HG02798 (cell line): Measurements from ENCODE around the gene NAPSA.
A peak's percentile ranks its signal among the peaks of the same experiment; 100 is the strongest.
"Not testable (repeated sequence)": the region's sequence is repeated elsewhere in the genome, so short reads cannot be mapped to it uniquely, and the experiment has no call there.

Experiments
- ATAC-seq: cut with Tn5 transposase; IDR thresholded peaks from one replicate; pipeline ENCODE4 v1.9.1; 2021; ENCODE audit warnings: mild to moderate bottlenecking; ENCODE audit not compliant: unreplicated experiment, poor library complexity

Gene NAPSA

DNA sequence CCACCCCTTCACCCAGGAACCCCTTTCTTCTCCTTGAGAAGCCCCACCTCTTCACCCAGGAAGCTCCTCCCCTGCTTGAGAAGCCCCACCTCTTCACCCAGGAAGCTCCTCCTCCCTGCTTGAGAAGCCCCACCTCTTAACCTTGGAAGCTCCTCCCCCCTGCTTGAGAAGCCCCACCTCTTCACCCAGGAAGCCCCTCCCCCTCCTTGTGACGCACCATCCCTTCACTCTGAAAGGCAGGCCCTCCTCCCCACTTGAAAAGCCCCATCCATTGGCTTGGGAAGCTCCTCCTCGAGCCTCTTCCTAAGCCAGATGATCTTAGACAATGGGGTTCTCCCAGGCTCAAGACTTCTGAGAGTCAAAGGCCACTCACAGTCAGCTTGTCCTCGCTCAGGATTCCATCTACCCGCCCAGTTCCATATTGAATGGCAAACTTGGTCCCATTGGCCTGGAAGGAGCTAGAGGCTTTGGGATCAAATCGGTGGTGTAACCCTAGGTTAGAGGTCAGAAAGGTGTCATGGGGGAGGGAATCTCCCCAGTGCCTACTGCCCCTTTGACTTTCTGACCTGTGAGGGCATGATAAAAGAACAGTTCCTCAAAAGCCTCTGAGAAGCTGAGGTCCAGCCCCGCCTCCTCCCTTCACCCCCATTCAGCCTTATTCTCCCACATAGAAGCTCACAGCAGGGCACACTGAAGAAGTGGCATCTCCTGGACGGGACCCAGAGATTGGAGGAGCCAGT lies 4.0 kb downstream of the NAPSA start:
- no peak for ATAC-seq

DNA sequence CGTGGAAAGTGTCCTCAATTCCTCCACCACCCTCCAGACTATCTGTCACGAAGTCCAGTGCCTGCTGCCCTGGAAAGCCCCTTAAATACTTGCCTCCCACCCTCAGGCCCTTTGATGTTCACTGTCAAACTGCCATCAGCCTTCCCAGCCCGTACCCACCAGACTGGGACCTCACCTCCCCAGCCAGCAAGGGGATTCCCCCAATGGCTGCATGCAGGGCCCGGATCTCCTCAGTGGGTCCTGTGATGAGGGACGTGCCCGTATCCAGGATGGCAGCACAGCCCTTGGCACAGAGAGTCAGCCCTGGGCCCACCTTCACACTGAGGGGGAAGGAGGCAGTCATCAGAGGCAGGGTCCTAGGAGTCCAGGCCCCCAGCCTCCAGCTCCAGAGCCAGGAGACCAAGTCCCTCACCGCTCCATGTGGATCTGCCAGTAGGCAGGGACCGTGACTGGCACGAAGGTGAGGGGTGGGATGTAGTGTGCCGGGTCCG lies 6.1 kb downstream of the NAPSA start:
- ATAC-seq: no peak

DNA sequence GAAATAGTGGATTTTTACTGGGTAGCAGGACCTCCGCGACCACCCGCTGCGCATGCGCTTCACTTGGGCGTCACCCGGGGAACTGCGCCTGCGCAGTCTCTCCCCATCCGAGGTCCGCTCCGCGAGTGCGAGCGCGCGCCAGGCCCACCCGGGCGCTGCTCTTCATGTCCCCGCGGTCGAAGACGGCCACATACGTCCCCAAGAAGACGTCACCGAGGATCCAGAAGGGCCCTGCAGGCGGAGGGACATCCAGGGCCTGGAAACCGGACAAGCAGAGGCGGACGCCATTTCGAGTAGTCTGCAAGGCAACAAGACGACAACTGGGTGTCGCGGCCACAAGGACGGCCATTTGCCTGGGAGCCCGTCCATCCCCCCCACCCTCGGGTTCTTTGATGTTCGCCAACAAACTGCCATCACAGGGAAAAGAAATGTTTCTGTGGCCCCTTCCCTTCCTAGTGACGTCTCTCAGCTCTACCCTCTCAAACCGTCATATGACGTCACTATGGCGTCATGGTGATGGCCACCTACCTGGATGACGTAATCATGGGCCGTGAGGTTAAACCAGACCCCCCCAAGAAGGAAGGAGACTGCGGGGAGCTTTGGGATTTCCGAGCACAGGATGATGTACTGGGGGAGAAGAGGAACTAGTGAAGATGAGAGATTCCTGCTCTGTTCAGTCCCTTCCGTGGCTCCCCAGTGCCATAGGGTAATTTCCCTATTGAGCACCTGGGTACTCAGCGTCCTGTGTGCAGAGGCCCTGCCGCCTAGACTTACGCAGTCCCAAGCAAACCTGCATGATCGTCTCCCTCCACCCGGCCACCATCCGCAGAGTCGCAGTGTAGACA lies 6.7 kb downstream of the NAPSA start:
- peak; percentile 56 for ATAC-seq

DNA sequence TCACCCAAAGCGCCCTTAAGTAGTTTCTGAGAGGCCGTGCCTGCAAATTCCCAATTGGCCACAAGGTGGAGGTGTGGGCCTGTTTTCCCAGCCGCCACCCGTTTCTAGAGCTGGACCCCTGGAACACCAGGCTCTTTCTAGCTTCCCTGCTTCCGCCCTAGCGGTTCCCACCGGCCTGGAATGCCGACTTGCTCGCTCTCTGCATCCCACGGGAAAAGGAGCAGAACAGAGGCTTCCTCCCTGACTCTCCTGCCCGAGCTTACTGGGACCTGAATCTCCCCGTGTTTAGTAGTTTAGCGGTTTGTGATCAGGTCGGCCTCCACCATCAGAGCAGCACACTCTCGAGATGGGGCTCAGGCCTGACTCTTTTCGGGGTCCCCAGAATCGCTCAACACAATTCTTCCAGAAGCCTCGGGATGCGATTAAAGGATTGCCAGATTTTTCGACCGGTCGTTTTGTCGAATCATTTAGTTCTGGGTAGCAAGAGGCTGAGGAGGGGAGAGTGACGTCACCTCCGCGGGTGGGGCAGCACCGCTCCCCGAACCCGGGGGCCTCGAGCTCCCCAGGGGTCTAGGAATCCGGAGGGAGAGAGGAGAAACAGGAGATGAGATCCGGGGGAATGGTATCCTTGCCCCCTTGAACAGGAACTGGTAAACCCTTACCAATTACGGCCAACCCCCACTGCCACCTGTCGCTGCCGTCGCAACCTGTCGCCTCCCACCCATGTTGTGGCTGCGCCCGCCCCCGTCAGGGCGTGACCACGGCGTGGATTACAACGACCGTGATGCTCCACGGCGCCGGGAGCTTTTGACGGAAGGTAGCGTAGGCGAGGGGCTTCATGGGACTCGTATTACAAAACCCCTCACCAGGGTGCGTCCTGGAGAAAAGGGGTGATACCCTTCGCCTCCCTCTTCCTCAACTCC lies 8.0 kb downstream of the NAPSA start:
- ATAC-seq: peak; percentile 63

DNA sequence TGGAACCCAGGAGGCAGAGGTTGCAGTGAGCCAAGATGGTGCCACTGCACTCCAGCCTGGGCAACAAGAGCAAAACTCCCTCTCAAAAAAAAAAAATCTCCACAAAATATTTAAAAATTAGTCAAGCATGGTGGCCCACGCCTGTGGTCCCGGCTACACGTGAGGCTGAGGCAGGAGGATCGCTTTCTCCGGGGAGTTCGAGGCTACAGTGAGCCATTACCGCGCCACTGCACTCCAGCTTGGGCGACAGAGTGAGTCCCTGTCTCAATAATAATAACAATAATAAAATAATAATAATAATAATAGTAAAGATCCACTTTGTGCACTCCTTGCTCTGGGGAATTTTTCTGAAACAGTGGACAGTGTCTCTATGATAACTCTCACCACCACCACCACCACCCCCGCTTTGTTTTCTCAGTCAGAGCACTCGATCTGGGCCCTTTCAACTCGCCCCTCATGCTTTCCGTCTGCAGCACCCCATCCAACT lies 8.7 kb downstream of the NAPSA start:
- ATAC-seq: no peak

DNA sequence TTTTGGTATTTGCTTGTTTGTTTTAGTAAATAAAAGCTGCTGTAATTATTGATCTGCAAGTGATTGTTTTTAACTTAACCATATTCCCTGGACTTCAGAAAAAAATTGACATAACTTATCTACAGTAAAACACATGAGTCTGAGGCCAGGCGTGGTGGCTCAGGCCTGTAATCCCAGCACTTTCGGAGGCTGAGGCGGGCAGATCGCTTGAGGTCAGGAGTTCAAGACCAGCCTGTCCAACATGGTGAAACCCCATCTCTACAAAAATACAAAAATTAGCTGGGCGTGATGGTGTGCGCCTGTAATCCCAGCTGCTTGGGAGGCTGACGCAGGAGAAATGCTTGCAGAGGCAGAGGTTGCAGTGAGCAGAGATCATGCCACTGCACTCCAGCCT lies 12.0 kb downstream of the NAPSA start:
- not testable (repeated sequence) for ATAC-seq

DNA sequence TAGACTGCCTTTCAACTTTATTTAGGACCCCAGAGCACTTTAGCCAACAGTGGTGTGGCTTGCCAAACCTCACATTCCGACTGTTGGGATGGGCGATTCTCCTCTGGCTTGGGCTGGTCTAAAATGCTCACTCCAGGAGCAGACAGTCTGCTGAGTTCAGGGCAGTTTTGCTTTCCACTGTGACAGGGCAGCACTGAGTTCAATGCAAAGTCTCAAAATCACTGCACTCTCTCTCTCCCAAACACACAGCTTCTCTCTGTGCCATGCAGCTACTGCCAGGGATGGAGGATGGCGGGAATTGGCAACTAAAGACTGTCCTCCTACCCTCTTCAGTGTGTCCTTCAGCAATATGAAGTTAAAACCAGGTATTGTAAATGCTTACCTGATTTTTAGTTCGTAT lies 13.2 kb downstream of the NAPSA start:
- no peak for ATAC-seq

DNA sequence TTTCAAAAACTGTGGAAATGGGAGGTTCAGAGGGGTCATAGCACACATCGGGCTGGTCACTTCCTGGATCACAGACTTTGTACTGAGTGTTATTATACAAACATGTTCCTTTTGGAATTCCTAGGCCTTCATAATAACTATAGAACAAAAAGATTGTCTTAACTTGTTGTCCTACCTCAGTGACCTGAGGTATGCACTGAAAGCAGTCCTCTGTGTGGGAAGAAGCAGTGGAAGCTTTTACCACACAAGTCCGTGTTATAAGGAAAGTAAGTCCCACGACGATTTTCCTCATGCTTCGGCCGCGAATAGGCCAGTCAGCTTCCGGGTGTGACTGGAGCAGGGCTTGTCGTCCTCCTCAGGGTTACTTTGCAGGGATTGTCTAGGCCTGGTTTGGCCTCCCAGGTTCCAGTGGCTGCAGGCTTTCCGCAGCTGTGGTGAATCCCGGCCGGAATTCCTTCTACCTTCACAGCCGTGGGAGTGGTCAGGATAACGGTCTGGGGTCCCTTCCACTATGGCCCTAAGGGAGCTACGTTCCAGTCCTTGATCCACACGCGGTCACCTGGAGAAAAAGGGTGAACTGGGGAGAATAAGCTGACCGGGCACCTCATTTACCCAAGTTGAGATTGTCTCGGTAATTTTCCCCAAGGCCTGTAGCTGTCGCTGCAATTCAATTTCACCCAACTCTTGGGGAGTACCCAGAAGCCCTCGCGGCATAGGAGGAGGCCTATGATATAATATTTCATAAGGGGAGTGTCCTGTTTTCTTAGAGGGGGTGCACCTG lies 16.0 kb downstream of the NAPSA start:
- no peak for ATAC-seq

DNA sequence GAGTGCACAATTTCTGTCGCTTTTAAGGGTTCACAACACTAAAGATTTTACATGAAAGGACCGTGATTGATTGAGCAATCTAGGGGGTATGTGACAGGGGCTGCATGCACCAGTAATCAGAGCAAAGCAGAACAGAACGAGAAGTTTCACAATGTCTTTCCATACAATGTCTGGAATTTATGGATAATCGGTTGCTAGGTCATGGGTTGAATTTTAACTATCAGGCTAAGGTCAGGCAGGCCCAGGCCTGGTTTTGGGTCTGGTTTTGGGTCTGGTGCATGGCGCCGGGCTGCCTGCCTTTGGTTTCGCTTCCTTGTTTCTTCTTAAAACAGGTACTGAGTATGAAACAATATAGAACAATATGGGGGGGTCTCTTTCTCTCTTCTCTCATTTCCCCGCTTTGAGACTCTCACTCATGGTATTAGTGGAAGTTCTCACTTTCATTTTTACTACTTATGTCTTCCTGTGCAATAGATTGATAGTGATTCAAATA lies 18.3 kb downstream of the NAPSA start:
- ATAC-seq: peak; percentile 56

DNA sequence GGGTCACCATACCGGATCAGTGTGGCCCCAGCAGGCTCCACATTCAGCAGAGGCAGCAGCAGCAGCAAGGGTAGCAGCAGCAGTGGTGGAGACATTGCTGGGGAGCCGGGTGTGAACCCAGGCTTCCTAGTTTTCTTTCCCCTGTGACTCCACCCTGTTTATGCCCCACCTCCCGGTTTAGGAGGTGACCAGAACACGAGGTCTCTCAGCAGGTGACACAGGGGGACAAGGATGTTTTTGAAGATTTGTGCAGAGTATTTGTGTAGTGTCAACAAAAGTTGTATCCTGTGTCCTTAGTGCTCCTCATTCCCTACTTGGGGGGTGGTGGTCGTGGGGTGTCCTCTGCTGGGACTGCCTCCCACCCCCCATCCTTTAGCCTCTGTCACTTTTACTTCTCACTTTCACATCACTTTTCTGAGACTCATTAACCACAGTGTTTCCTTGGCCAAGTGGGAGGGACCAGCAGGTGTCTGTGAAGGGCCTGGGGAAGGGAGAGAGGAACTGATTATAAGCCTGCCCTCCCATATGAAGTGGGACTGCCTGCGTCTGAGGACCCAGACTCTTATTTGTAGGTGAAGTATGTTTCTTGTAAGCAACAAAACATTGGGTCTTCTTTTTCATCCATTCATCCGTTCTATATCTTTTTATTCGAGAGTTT lies 20.6 kb downstream of the NAPSA start:
- peak; percentile 41 for ATAC-seq

DNA sequence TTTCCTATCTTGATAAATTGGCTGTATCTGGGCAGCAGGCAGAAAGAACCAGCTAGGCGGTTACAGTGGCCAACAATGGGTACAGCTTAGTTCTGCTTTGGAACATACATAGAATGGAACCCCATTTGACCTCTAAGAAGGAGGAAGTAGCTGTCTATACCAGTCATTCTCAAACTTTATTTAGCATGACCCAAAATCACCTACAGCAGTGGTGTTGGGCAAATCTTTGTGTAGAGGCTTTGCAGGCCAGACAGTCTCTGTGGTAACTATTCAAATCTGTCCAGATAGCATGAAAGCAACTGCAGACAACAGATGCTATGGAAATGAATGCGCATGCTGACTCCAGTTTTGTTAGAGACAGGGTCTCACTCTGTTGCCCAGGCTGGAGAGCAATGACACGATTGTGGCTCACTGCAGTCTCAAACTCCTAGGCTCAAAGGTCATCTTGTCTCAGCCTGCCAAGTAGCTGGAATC lies 24.3 kb downstream of the NAPSA start:
- peak; percentile 62 for ATAC-seq

DNA sequence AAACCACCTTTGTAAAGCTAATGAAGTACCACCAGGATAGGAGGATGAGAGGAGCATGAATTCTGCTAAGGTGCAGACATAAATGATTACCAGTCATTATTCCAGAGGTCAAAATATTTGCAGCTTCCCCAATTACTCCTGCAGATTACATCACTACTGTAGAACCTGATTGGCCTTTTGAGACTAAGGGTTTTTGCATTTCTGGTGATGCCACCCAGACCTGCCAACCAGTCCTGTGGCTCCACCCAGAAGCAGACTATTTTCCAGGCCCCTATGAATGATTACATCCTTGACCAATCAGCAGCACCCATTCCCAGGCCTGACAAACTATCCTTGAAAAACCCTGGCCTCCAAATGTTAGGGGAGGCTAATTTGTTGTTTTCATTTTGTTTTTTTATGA lies 25.1 kb downstream of the NAPSA start:
- no peak for ATAC-seq

DNA sequence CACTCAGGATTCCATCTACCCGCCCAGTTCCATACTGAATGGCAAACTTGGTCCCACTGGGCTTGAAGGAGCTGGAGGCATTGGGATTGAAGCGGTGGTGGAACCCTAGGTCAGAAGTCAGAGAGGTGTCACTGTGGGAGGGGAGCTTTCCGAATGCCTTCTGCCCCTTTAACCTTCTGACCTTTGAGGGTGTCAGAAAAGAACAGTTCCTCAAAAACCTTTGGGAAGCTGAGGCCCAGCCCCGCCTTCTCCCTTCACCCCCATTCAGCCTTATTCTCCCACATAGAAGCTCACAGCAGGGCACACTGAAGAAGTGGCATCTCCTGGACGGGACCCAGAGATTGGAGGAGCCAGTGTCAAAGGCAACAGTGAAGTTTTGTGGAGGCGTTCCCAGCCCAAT lies 28.4 kb downstream of the NAPSA start:
- not testable (repeated sequence) for ATAC-seq

DNA sequence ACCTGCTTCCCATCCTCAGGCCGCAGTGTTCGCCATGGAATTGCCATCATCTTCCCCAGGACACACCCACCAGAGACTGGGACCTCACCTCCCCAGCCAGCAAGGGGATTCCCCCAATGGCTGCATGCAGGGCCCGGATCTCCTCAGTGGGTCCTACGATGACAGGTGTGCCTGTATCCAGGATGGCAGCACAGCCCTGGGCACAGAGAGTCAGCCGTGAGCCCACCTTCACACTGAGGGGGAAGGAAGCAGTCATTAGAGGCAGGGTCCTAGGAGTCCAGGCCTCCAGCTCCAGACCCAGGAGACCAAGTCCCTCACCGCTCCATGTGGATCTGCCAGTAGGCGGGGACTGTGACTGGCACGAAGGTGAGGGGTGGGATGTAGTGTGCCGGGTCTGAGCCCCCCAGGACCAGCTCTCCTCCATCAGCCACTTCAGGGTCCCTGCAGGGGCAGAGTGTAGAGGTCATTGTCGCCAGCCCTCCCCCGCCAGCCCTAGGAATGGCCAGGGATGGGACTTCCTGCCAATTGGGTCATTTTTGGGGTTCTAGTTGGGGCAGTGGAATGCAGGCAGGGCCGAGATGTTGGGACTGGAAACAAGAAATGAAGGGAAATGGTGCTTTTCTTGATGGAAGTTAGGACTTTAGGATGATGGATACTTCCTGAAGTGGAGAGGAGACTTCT lies 30.6 kb downstream of the NAPSA start:
- no peak for ATAC-seq

DNA sequence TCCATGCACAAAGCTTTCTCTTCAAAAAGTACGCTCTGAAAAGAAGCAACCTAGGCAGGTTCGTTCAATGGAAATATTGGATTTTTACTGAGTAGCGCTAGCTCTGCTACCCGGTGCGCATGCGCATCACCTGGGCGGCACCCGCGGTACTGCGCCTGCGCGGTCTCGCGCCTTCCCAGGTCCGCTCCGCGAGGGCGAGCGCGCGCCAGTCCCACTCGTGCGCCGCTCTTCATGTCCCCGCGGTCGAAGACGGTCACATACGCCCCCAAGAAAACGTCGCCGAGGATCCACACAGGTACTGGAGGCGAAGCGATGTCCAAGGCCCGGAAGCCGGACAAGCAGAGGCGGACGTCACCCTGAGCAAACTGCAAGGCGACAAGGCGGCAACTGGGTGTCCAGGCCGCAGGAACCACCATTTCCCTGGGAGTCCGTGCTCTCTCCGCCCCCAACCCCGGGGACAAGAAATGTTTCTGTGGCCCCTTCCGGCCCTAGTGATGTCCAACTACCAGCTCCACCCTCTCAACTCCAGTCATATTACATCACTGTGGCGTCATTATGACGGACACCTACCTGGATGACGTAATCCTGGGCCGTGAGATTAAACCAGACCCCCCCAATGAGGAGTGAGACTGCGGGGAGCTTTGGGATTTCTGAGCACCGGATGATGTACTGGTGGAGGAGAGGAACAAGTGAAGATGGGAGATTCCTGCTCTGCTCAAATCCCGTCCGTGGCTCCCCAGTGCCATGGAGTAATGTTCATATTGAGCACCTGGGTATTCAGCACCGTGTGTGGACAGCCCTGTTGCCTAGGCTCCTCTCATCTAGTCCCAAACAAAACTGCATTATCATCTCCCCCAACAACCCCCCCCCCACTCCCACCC lies 31.5 kb downstream of the NAPSA start:
- ATAC-seq: peak; percentile 30

DNA sequence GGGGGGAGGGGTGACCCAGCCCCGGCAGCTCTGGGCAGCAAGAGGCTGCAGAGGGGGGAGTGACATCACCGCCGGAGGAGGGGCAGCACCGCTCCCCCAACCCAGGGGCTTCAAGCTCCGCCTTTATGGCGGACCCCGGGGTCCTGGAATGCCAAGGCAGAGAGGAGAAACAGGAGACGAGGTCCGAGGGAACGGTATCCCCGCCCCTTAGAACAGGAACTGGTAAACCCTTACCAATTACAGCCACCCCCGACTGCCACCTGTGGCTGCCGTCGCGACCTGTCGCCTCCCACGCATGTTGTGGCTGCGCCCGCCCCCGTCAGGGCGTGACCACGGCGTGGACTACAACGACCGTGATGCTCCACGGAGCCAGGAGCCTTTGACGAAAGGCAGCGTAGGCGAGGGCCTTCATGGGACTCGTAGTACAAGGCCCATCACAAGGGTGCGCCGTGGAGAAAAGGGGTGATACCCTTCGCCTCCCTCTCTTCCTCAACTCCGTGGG lies 32.2 kb downstream of the NAPSA start:
- ATAC-seq: peak; percentile 53
